RKO (cell line): ENCODE results near the gene GNG7.
"Not testable (repeated sequence)": the region's sequence is repeated elsewhere in the genome, so short reads cannot be mapped to it uniquely, and the experiment has no call there.

Experiments used
- DNase-seq: peaks from one replicate; pipeline ENCODE4 v3.0.0-alpha.2; 2016; ENCODE audit warnings: low spot score

The GNG7 gene

GRCh38 chr19:2641332-2641698 lies 61.2 kb downstream of the GNG7 start:
- DNase-seq = no peak

GRCh38 chr19:2640563-2641331 lies 61.7 kb downstream of the GNG7 start:
- DNase-seq = no peak

GRCh38 chr19:2639999-2640398 lies 62.5 kb downstream of the GNG7 start:
- no peak for DNase-seq

GRCh38 chr19:2638417-2638940 lies 64.0 kb downstream of the GNG7 start:
- no peak for DNase-seq

- peak; percentile 45 for DNase-seq
Measured at GRCh38 chr19:2636897-2637683, 65.4 kb downstream of the GNG7 start.

GRCh38 chr19:2636141-2636896 lies 66.2 kb downstream of the GNG7 start:
- no peak for DNase-seq

- no peak for DNase-seq
Measured at GRCh38 chr19:2634960-2635359, 67.5 kb downstream of the GNG7 start.

GRCh38 chr19:2634228-2634951 lies 68.1 kb downstream of the GNG7 start:
- no peak for DNase-seq

- no peak for DNase-seq
Measured at GRCh38 chr19:2633693-2634075, 68.8 kb downstream of the GNG7 start.

- DNase-seq = peak; percentile 42
Measured at GRCh38 chr19:2631213-2631821, 71.2 kb downstream of the GNG7 start.

- DNase-seq = no peak
Measured at GRCh38 chr19:2630352-2631001, 72.0 kb downstream of the GNG7 start.

- DNase-seq = no peak
Measured at GRCh38 chr19:2629491-2630351, 72.8 kb downstream of the GNG7 start.

GRCh38 chr19:2628597-2628996 lies 73.9 kb downstream of the GNG7 start:
- DNase-seq = no peak

- peak; percentile 80 for DNase-seq
Measured at GRCh38 chr19:2627855-2628254, 74.6 kb downstream of the GNG7 start.

- DNase-seq = peak; percentile 99
Measured at GRCh38 chr19:2627319-2627829, 75.1 kb downstream of the GNG7 start.

GRCh38 chr19:2625434-2625833 lies 77.1 kb downstream of the GNG7 start:
- no peak for DNase-seq

- no peak for DNase-seq
Measured at GRCh38 chr19:2624537-2625091, 77.9 kb downstream of the GNG7 start.

GRCh38 chr19:2623798-2624197 lies 78.7 kb downstream of the GNG7 start:
- no peak for DNase-seq

GRCh38 chr19:2622371-2622961 lies 80.0 kb downstream of the GNG7 start:
- not testable (repeated sequence) for DNase-seq
